ENCODE data around the gene FBXW7.

- TF ChIP-seq CTCF (conservative IDR thresholded peaks at IDR 0.05; ENCODE audit: low read length) (no peak), EZH2phosphoT487 (IDR thresholded peaks at IDR 0.05; ENCODE audit: borderline replicate concordance) (no peak)
Observed at GRCh38 chr4:152500275-152500674, 35.6 kb downstream of the FBXW7 start.

All from Loucy (cell line).